H1 (cell line): ENCODE measurements around the gene SLC9A5. TPM values are rescaled to one million over a fixed set of nuclear protein-coding genes. Genes with fewer than 3 reads are reported as not detected.
A peak's percentile ranks its signal among the peaks of the same experiment; 100 is the strongest.

ENCODE experiments used
- CTCF ChIA-PET: fragments of 300-600 bp; sonication (Branson Sonifier 250); formaldehyde crosslinking; loops from one replicate; lab custom pipeline; 2021; ENCODE audit not compliant: partially characterized antibody; lab: Charles Lee
- POLR2A ChIA-PET: fragments of 300-600 bp; sonication (Branson Sonifier 250); formaldehyde crosslinking; loops from one replicate; lab custom pipeline; 2021; ENCODE audit warnings: inconsistent platforms; ENCODE audit not compliant: partially characterized antibody; lab: Charles Lee
- DNase-seq, 2 experiments: peaks; one replicate each; pipeline versions ENCODE4 v3.0.0 to v3.0.0-alpha.2; 2010 to 2022; ENCODE audit warnings: low spot score in 2 of 2, low read depth in 1 of 2, mixed read lengths in 1 of 2
- FAIRE-seq: peaks from 2 replicates; lab custom pipeline; 2011; peaks lifted over from hg19 to GRCh38; lab: Jason Lieb, UNC
- H2AFZ ChIP-seq: 2 replicates; pipeline ENCODE4 v1.8.1; 2012; ENCODE audit warnings: low read length, inconsistent platforms
- H2AK5ac ChIP-seq: 2 replicates; pipeline ENCODE4 v1.6.1; 2013; ENCODE audit warnings: low read depth, low read length
- H2BK120ac ChIP-seq: replicated peaks from 2 replicates; pipeline ENCODE3; 2013; ENCODE audit warnings: low read depth, low read length, inconsistent platforms
- H2BK12ac ChIP-seq: 2 replicates; pipeline ENCODE4 v1.6.1; 2013; ENCODE audit warnings: low read depth, low read length
- H2BK15ac ChIP-seq: 2 replicates; pipeline ENCODE4 v1.6.1; 2013; ENCODE audit warnings: low read length
- H2BK20ac ChIP-seq: 2 replicates; pipeline ENCODE4 v1.6.1; 2013; ENCODE audit warnings: low read length
- H2BK5ac ChIP-seq: 2 replicates; pipeline ENCODE4 v1.6.1; 2013; ENCODE audit warnings: low read depth, low read length
- H3K14ac ChIP-seq: 2 replicates; pipeline ENCODE4 v1.6.1; 2013; ENCODE audit warnings: inconsistent platforms; ENCODE audit not compliant: insufficient read length
- H3K18ac ChIP-seq: 2 replicates; pipeline ENCODE4 v1.6.1; 2013; ENCODE audit warnings: low read length; ENCODE audit errors: extremely low read depth
- H3K23ac ChIP-seq: 2 replicates; pipeline ENCODE4 v1.6.1; 2013; ENCODE audit warnings: inconsistent platforms; ENCODE audit not compliant: insufficient read length
- H3K23me2 ChIP-seq: 2 replicates; pipeline ENCODE4 v1.6.1; 2013; ENCODE audit warnings: low read depth, low read length
- H3K27ac ChIP-seq: 2 replicates; pipeline ENCODE4 v1.6.1; 2011; ENCODE audit warnings: low read depth, low read length, inconsistent platforms
- H3K27me3 ChIP-seq, 4 experiments: replicated peaks in 1 of 4; 1 replicate in 1 of 4; 2 replicates in 3 of 4; pipeline versions ENCODE4 v1.6.1 to v1.8.1; 2011 to 2013; ENCODE audit warnings: low read length in 3 of 4, mild to moderate bottlenecking in 3 of 4, inconsistent platforms in 2 of 4, mixed read lengths in 2 of 4, moderate library complexity in 1 of 4; ENCODE audit not compliant: control insufficient read depth in 3 of 4, insufficient read depth in 3 of 4; ENCODE audit errors: extremely low read depth in 1 of 4
- H3K36me3 ChIP-seq, 4 experiments: 2 replicates each; pipeline versions ENCODE4 v1.6.1 to v1.8.1; 2011 to 2013; ENCODE audit warnings: mild to moderate bottlenecking in 4 of 4, low read length in 3 of 4, moderate library complexity in 2 of 4, control low read depth in 1 of 4, inconsistent platforms in 1 of 4; ENCODE audit not compliant: insufficient read depth in 4 of 4, control insufficient read depth in 2 of 4
- H3K4ac ChIP-seq: replicated peaks from 2 replicates; pipeline ENCODE3; 2013; ENCODE audit warnings: low read length, low read depth, mixed read lengths, inconsistent platforms; ENCODE audit not compliant: insufficient read length
- H3K4me1 ChIP-seq, 4 experiments: replicated peaks in 1 of 4; 1 replicate in 1 of 4; 2 replicates in 3 of 4; pipeline versions ENCODE4 v1.6.1 to v1.8.1; 2011 to 2013; ENCODE audit warnings: low read length in 3 of 4, inconsistent platforms in 2 of 4, mixed read lengths in 1 of 4; ENCODE audit not compliant: insufficient read depth in 4 of 4, control insufficient read depth in 3 of 4
- H3K4me2 ChIP-seq, 2 experiments: 2 replicates each; pipeline versions ENCODE4 v1.6.1 to v1.8.1; 2011 to 2013; ENCODE audit warnings: low read depth in 2 of 2, low read length in 2 of 2, control low read depth in 1 of 2, inconsistent platforms in 1 of 2, mild to moderate bottlenecking in 1 of 2; ENCODE audit not compliant: insufficient read depth in 1 of 2
- H3K4me3 ChIP-seq, 4 experiments: fragments of 200-600, 300-600 bp in 1 of 4; sonication (generic), shearing (Covaris generic), sonication (Bioruptor Twin) in 1 of 4; 2 replicates each; pipeline versions ENCODE4 v1.5.1 to v1.8.1; 2011 to 2016; ENCODE audit warnings: low read length in 4 of 4, low read depth in 3 of 4, control low read depth in 2 of 4, inconsistent platforms in 2 of 4, mild to moderate bottlenecking in 2 of 4, mixed read lengths in 1 of 4, moderate library complexity in 1 of 4; ENCODE audit not compliant: insufficient read depth in 2 of 4; ENCODE audit errors: extremely low read depth in 1 of 4
- H3K56ac ChIP-seq: replicated peaks from 2 replicates; pipeline ENCODE3; 2013; ENCODE audit warnings: low read depth, mild to moderate bottlenecking, mixed read lengths, low read length, inconsistent platforms; ENCODE audit not compliant: insufficient read length
- H3K79me1 ChIP-seq: 2 replicates; pipeline ENCODE4 v1.6.1; 2013; ENCODE audit warnings: low read depth, low read length, control low read depth
- H3K79me2 ChIP-seq, 2 experiments: 2 replicates each; pipeline versions ENCODE4 v1.6.1 to v1.8.1; 2012 to 2013; ENCODE audit warnings: low read length in 2 of 2, mild to moderate bottlenecking in 2 of 2, inconsistent platforms in 1 of 2; ENCODE audit not compliant: insufficient read depth in 2 of 2, control insufficient read depth in 1 of 2
- H3K9ac ChIP-seq, 4 experiments: replicated peaks in 1 of 4; 1 replicate in 1 of 4; 2 replicates in 3 of 4; pipeline versions ENCODE4 v1.6.1 to v1.8.1; 2011 to 2013; ENCODE audit warnings: low read depth in 3 of 4, low read length in 3 of 4, control low read depth in 2 of 4, mild to moderate bottlenecking in 2 of 4, moderate library complexity in 2 of 4, inconsistent platforms in 1 of 4; ENCODE audit errors: extremely low read depth in 1 of 4
- H3K9me3 ChIP-seq, 2 experiments: 2 replicates each; pipeline versions ENCODE4 v1.6.1 to v1.8.1; 2012 to 2013; ENCODE audit warnings: mild to moderate bottlenecking in 2 of 2, moderate library complexity in 2 of 2, control low read depth in 1 of 2, inconsistent platforms in 1 of 2, low read depth in 1 of 2, low read length in 1 of 2, mixed read lengths in 1 of 2; ENCODE audit not compliant: insufficient read depth in 2 of 2
- H4K20me1 ChIP-seq, 2 experiments: replicated peaks in 1 of 2; 2 replicates each; pipeline versions ENCODE3 to v1.8.1; 2011 to 2013; ENCODE audit warnings: inconsistent platforms in 2 of 2, low read length in 2 of 2, mild to moderate bottlenecking in 1 of 2; ENCODE audit not compliant: insufficient read depth in 2 of 2, control insufficient read depth in 1 of 2
- H4K5ac ChIP-seq: 2 replicates; pipeline ENCODE4 v1.6.1; 2013; ENCODE audit warnings: low read length, low read depth, mixed read lengths, inconsistent platforms; ENCODE audit not compliant: insufficient read length
- H4K8ac ChIP-seq: 2 replicates; pipeline ENCODE4 v1.8.0; 2013; ENCODE audit warnings: mild to moderate bottlenecking, moderate library complexity, low read length, inconsistent platforms; ENCODE audit not compliant: insufficient read depth; ENCODE audit errors: extremely low read depth
- H4K91ac ChIP-seq: replicated peaks from 2 replicates; pipeline ENCODE3; 2013; ENCODE audit warnings: low read length, mixed read lengths, inconsistent platforms; ENCODE audit not compliant: insufficient read length
- CBX8 ChIP-seq: fragments of 300-800, 300-1000 bp; sonication (generic); IDR thresholded peaks from 2 replicates; pipeline ENCODE4 v1.7.1; 2016; ENCODE audit warnings: low read depth, low read length, borderline replicate concordance
- POLR2A ChIP-seq, 2 experiments: IDR thresholded peaks; 1 replicate in 1 of 2; 2 replicates in 1 of 2; pipeline ENCODE4 v1.6.1; 2011; ENCODE audit warnings: low read depth in 2 of 2, low read length in 2 of 2, mild to moderate bottlenecking in 2 of 2; ENCODE audit errors: control extremely low read depth in 1 of 2
- POLR2AphosphoS5 ChIP-seq: IDR thresholded peaks from 2 replicates; pipeline ENCODE4 v1.6.1; 2011; ENCODE audit warnings: low read depth, low read length
- WGBS, 2 experiments: shearing (Covaris generic) in 1 of 2; methylation state at CpG; one replicate each; pipeline versions ENCODE4 v1.1.6 to v1.1.7; 2013 to 2015; ENCODE audit warnings: low lambda C conversion rate in 2 of 2, mixed read lengths in 2 of 2, inconsistent platforms in 1 of 2, low coverage in 1 of 2, missing lambda C conversion rate in 1 of 2; ENCODE audit not compliant: insufficient replicate concordance in 2 of 2, insufficient coverage in 1 of 2, insufficient read length in 1 of 2; ENCODE audit errors: extremely low coverage in 1 of 2, missing lambda C conversion rate in 1 of 2; 5-methylcytosine and 5-hydroxymethylcytosine counted together
- polyA plus RNA-seq, 7 experiments: library from polyadenylated mRNA; depleted of rRNA in 3 of 7; stranded (reverse) in 5 of 7; unstranded in 2 of 7; fragments of >200 nt in 5 of 7; fragments of 200-250 nt in 2 of 7; gene quantifications; 1 replicate in 5 of 7; 2 replicates in 1 of 7; 4 replicates in 1 of 7; pipeline versions ENCODE4 v1.2.1 to v1.2.3, GENCODE V29; 2011 to 2013; ENCODE audit warnings: missing spikeins in 2 of 7, mixed read lengths in 2 of 7
- total RNA-seq: library from RNA; stranded (reverse); fragmentation: NEBNext Ultra II Directional; extraction: Animal tissue kit (Norgen Biotek cat#: 25700); gene quantifications from 2 replicates; pipeline ENCODE4 v1.2.1, GENCODE V29; 2021

Gene SLC9A5
- total and polyA plus RNA-seq, 2 of the 8 experiments (the other 6 are each of a cell fraction or from before 2014, with no cell fraction given) = 7.9 to 8.6 TPM

GRCh38 chr16:67228034-67228785 lies 20.6 kb upstream of the SLC9A5 start:
- peaks cover 3 to 14% of the 10 kb centered on the region in 2 experiments for H4K20me1 ChIP-seq
- no peak overlapping the region for H4K5ac ChIP-seq
- ChIA-PET CTCF (interaction anchor here (0.6 to 3.9 kb wide), 15 partner anchors 7 to 360 kb away, joined by 3 to 25 read pairs (median 5); partner anchors contain the start of genes ELMO3, FHOD1 and NOL3), POLR2A (interaction anchor here (1.1 to 2.7 kb wide), 12 partner anchors 8 to 36 kb away, joined by 3 to 22 read pairs (median 8); partner anchors contain the start of genes E2F4 and FHOD1)
- H2BK15ac ChIP-seq = no peak overlapping the region
- TF ChIP-seq CBX8 (no peak), POLR2A (IDR thresholded peaks at IDR 0.05; ENCODE audit: control extremely low read depth in 1 of 2, low read depth in 2 of 2, low read length in 2 of 2) (peak in 1 of 2 experiments; percentile 2; a peak in 1 of 3 replicates), POLR2AphosphoS5 (peak; percentile 26; the same call in 1 of the 2 replicates)
- peaks cover 0 to 13% of the 10 kb centered on the region in 2 experiments; a peak in 2 of 4 replicates for H3K79me2 ChIP-seq
- H3K9me3 ChIP-seq = no peaks in the 10 kb centered on the region
- H2BK12ac ChIP-seq = no peak overlapping the region
- peak overlapping the region in 1 of 4 experiments; percentile 81; a peak in 2 of 7 replicates for H3K9ac ChIP-seq
- H3K27ac ChIP-seq = no peak overlapping the region
- 91% methylated on average over 9 of the region's 9 CpGs; no CpG with 5 or more reads in 1 of the 2 experiments for WGBS, 2 experiments
- FAIRE-seq (no peak), DNase-seq (no peak)
- H3K23me2 ChIP-seq = peaks cover 5% of the 10 kb centered on the region
- no peak overlapping the region for H3K14ac ChIP-seq
- no peak overlapping the region for H3K56ac ChIP-seq
- H3K23ac ChIP-seq = no peak overlapping the region
- no peak overlapping the region for H4K91ac ChIP-seq
- H3K4me1 ChIP-seq = peaks cover 0 to 6% (median 3%) of the 10 kb centered on the region in 4 experiments; a peak in 3 of 7 replicates
- H2BK20ac ChIP-seq = no peak overlapping the region
- no peaks in the 10 kb centered on the region; a peak in 3 of 7 replicates for H3K27me3 ChIP-seq
- no peak overlapping the region for H3K4ac ChIP-seq
- H3K79me1 ChIP-seq = no peaks in the 10 kb centered on the region; the same call in 1 of the 2 replicates
- no peak overlapping the region for H2BK120ac ChIP-seq
- peak overlapping the region; percentile 26; the same call in 1 of the 2 replicates for H4K8ac ChIP-seq
- no peak overlapping the region for H2AK5ac ChIP-seq
- peak overlapping the region; percentile 83 to 96 (median 94); a peak in 6 of 8 replicates for H3K4me3 ChIP-seq
- peak overlapping the region; percentile 74 to 82 for H3K4me2 ChIP-seq
- peaks cover 17 to 36% (median 32%) of the 10 kb centered on the region in 4 experiments; a peak in 7 of 8 replicates for H3K36me3 ChIP-seq
- no peak overlapping the region for H2BK5ac ChIP-seq
- no peak overlapping the region for H2AFZ ChIP-seq
- H3K18ac ChIP-seq = no peak overlapping the region
